ENCODE measurements around the gene CLIP3.

- TF ChIP-seq CTCF (IDR thresholded peaks at IDR 0.05) = no peak
- TF ChIP-seq POLR2A (IDR thresholded peaks at IDR 0.05) = no peak
Measured at GRCh38 chr19:36028313-36029041, 4.2 kb downstream of the CLIP3 start.
